GM23248 (cell line): ENCODE data around the gene EPHA2.

Source experiments
- EZH2 ChIP-seq: fragments of 200-600 bp; sonication (generic); IDR thresholded peaks from 2 replicates; pipeline ENCODE4 v1.6.1; 2018; ENCODE audit warnings: antibody characterized with exemption, mild to moderate bottlenecking; ENCODE audit not compliant: insufficient read depth, poor library complexity, severe bottlenecking
- EZH2phosphoT487 ChIP-seq: fragments of 200-600 bp; sonication (generic); IDR thresholded peaks from 2 replicates; pipeline ENCODE4 v1.6.1; 2018; ENCODE audit warnings: antibody characterized with exemption, moderate library complexity, mild to moderate bottlenecking, low read depth; ENCODE audit not compliant: insufficient read depth

DNA sequence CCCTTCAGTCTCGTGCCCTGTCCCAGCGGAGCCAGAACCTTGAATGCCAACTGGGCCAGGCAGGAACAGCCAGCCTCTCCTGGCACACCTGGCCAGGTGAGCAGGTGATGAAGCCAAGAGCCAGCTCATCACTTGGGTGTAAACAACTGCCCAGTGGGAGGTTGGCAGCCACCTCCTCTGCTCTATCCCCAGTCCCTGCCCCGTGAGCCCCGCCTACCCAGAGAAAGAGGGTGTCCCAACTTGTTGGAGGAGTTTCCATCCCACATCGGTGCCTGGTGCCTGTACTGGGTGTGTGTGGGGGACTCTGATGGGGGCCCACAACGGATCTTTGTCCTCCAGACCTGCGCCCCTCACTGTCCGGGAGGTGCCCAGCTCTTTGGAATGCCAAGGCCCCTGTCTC lies 64.6 kb downstream of the EPHA2 start:
- no peak for TF ChIP-seq EZH2
- TF ChIP-seq EZH2phosphoT487, result no peak
